Pons (tissue), 1 donor: ENCODE data around the gene OR2T29.
"Not testable (repeated sequence)": the region's sequence is repeated elsewhere in the genome, so short reads cannot be mapped to it uniquely, and the experiment has no call there.

Source experiments
- DNase-seq: peaks from one replicate; pipeline ENCODE4 v3.0.0-alpha.2; 2016; ENCODE audit warnings: low spot score

OR2T29 gene

GRCh38 chr1:248510217-248510616, 52.4 kb downstream of the OR2T29 start:
- DNase-seq = not testable (repeated sequence)

- DNase-seq = not testable (repeated sequence)
Measured at GRCh38 chr1:248507773-248508172, 54.8 kb downstream of the OR2T29 start, which contains the start of gene OR2G6. TSS of gene OR2G6 (plus strand) at chr1:248508073. CDS start at chr1:248521647, 13,574 bp downstream.
